LNCaP clone FGC (cell line): ENCODE measurements around the gene VSIG10L.
A peak's percentile ranks its signal among the peaks of the same experiment; 100 is the strongest.

Experiments
- DNase-seq: peaks from one replicate; pipeline ENCODE4 v3.0.0-alpha.2; 2011; ENCODE audit warnings: low read depth
- H3K4me3 ChIP-seq: 2 replicates; pipeline ENCODE4 v1.5.1; 2011; ENCODE audit warnings: mild to moderate bottlenecking, low read depth, low read length, control low read depth
- CTCF ChIP-seq: IDR thresholded peaks from 2 replicates; pipeline ENCODE4 v1.5.1; 2012; ENCODE audit warnings: mild to moderate bottlenecking; ENCODE audit not compliant: control insufficient read depth, insufficient read depth; ENCODE audit errors: extremely low read depth

The VSIG10L gene

GRCh38 chr19:51316688-51317087 is 25.3 kb downstream of the VSIG10L start:
- DNase-seq: no peak
- no peak for TF ChIP-seq CTCF
- no peak overlapping the region for H3K4me3 ChIP-seq

GRCh38 chr19:51311351-51312257 is 30.3 kb downstream of the VSIG10L start, which contains the start of gene IGLON5:
TSS of gene IGLON5 (plus strand) at chr19:51311644. CDS start at chr19:51311848, 204 bp downstream.
- TF ChIP-seq CTCF: no peak
- DNase-seq: no peak
- no peak within 1 kb of the TSS for H3K4me3 ChIP-seq

GRCh38 chr19:51305479-51305878 is 36.5 kb downstream of the VSIG10L start:
- no peak for TF ChIP-seq CTCF
- DNase-seq: no peak
- no peak overlapping the region for H3K4me3 ChIP-seq

- H3K4me3 ChIP-seq: no peak overlapping the region
- no peak for DNase-seq
- no peak for TF ChIP-seq CTCF
These were observed 40.7 kb downstream of the VSIG10L start for GRCh38 chr19:51301266-51301665.

- no peak for TF ChIP-seq CTCF
- no peak for DNase-seq
- no peak overlapping the region for H3K4me3 ChIP-seq
These were observed 44.5 kb downstream of the VSIG10L start for GRCh38 chr19:51297406-51297805.

GRCh38 chr19:51296336-51297093 is 45.4 kb downstream of the VSIG10L start:
- no peak for DNase-seq
- peak; percentile 42 for TF ChIP-seq CTCF

More at GRCh38 chr19:51296336-51297093, 45.4 kb downstream of the VSIG10L start:
- no peak overlapping the region for H3K4me3 ChIP-seq
